Uterus (tissue), 4 donors: ENCODE measurements around the gene NCAPG. TPM values are rescaled to one million over a fixed set of nuclear protein-coding genes. Genes with fewer than 3 reads are reported as not detected.

Experiments used
- DNase-seq, 2 donors: peaks; one replicate each; pipeline ENCODE4 v3.0.0-alpha.2; 2019 to 2020
- H3K27ac ChIP-seq, 2 donors: fragments of 200-600 bp; sonication (generic); 1 replicate in 1 of 2; 2 replicates in 1 of 2; pipeline ENCODE4 v1.5.1; 2016 to 2018
- H3K27me3 ChIP-seq, 2 donors: fragments of 200-600 bp; sonication (generic); one replicate each; pipeline ENCODE4 v1.5.1; 2018 to 2019; ENCODE audit warnings: control low read depth in 1 of 2
- H3K36me3 ChIP-seq, 2 donors: fragments of 200-600 bp; sonication (generic); one replicate each; pipeline ENCODE4 v1.5.1; 2019; ENCODE audit warnings: control low read depth in 1 of 2
- H3K4me1 ChIP-seq, 2 donors: fragments of 200-600 bp; sonication (generic); one replicate each; pipeline ENCODE4 v1.5.1; 2018 to 2019; ENCODE audit warnings: control low read depth in 1 of 2
- H3K4me3 ChIP-seq, 2 donors: fragments of 200-600 bp; sonication (generic); 1 replicate in 1 of 2; 2 replicates in 1 of 2; pipeline ENCODE4 v1.5.1; 2018 to 2019; ENCODE audit warnings: mild to moderate bottlenecking in 1 of 2
- H3K9me3 ChIP-seq, 2 donors: fragments of 200-600 bp; sonication (generic); one replicate each; pipeline ENCODE4 v1.5.1; 2019; ENCODE audit warnings: control low read depth in 1 of 2
- CTCF ChIP-seq, 4 experiments: fragments of 200-600 bp in 2 of 4; fragments of 450-650 bp in 2 of 4; sonication (generic) in 2 of 4; IDR thresholded peaks; one replicate each; pipeline ENCODE4 v1.5.1; 2016 to 2019; ENCODE audit warnings: antibody characterized with exemption in 4 of 4, mild to moderate bottlenecking in 2 of 4, moderate library complexity in 1 of 4
- POLR2A ChIP-seq, 2 donors: fragments of 450-650 bp; IDR thresholded peaks; one replicate each; pipeline ENCODE4 v1.6.1; 2016; ENCODE audit warnings: antibody characterized with exemption in 2 of 2, mild to moderate bottlenecking in 1 of 2, moderate library complexity in 1 of 2
- intact Hi-C: fragments of 100-400 bp; cut with DNase I; formaldehyde crosslinking; loops from one replicate; pipeline ENCODE4 v1.15.1; 2023; ENCODE audit warnings: low total_unique reads
- total RNA-seq, 4 donors: library from RNA; depleted of rRNA in 3 of 4; stranded (reverse); fragments of >200 nt in 3 of 4; gene quantifications; one replicate each; pipeline versions ENCODE4 v1.1.0 to v1.2.4, GENCODE V29; 2014 to 2023
- donor health status: DM: yes; HTN: yes; CAD: no.

Gene NCAPG
- total RNA-seq, 4 donors from 2014 or later = 2.9 to 36.2 TPM; not detected in 2

- H3K36me3 ChIP-seq = no peaks in the 10 kb centered on the region
- DNase-seq = no peak
- no peak overlapping the region for H3K27ac ChIP-seq
- TF ChIP-seq CTCF (IDR thresholded peaks at IDR 0.05) = no peak
- no peak for TF ChIP-seq POLR2A (IDR thresholded peaks at IDR 0.05)
- H3K27me3 ChIP-seq = no peaks in the 10 kb centered on the region
- H3K9me3 ChIP-seq = no peaks in the 10 kb centered on the region
- H3K4me3 ChIP-seq = no peak overlapping the region
- H3K4me1 ChIP-seq = no peaks in the 10 kb centered on the region
- intact Hi-C loops = no loop called here
Observed at GRCh38 chr4:17867276-17867675, 56.5 kb downstream of the NCAPG start.

- H3K9me3 ChIP-seq = no peaks in the 10 kb centered on the region
- intact Hi-C loops = no loop called here
- H3K27ac ChIP-seq = no peak overlapping the region
- no peak overlapping the region for H3K4me3 ChIP-seq
- H3K27me3 ChIP-seq = no peaks in the 10 kb centered on the region
- no peak for TF ChIP-seq POLR2A (IDR thresholded peaks at IDR 0.05)
- TF ChIP-seq CTCF (IDR thresholded peaks at IDR 0.05) = no peak
- DNase-seq = no peak
- H3K36me3 ChIP-seq = no peaks in the 10 kb centered on the region
- H3K4me1 ChIP-seq = no peaks in the 10 kb centered on the region
Observed at GRCh38 chr4:17869327-17869726, 58.5 kb downstream of the NCAPG start.

GRCh38 chr4:17875402-17876070 lies 64.8 kb downstream of the NCAPG start:
- Histone ChIP-seq H3K27me3 (no peaks in the 10 kb centered on the region), H3K4me3 (no peak overlapping the region), H3K9me3 (no peaks in the 10 kb centered on the region), H3K4me1 (no peaks in the 10 kb centered on the region), H3K27ac (no peak overlapping the region), H3K36me3 (no peaks in the 10 kb centered on the region)
- TF ChIP-seq POLR2A (IDR thresholded peaks at IDR 0.05) = no peak
- TF ChIP-seq CTCF (IDR thresholded peaks at IDR 0.05) = no peak
- no peak for DNase-seq
- intact Hi-C loops = no loop called here

- Histone ChIP-seq H3K27me3 (no peaks in the 10 kb centered on the region), H3K36me3 (no peaks in the 10 kb centered on the region), H3K4me1 (no peaks in the 10 kb centered on the region), H3K4me3 (no peak overlapping the region), H3K9me3 (no peaks in the 10 kb centered on the region), H3K27ac (no peak overlapping the region)
- no peak for DNase-seq
- TF ChIP-seq CTCF (IDR thresholded peaks at IDR 0.05) = no peak
- no peak for TF ChIP-seq POLR2A (IDR thresholded peaks at IDR 0.05)
- intact Hi-C loops = no loop called here
Observed at GRCh38 chr4:17876943-17877342, 66.2 kb downstream of the NCAPG start.

GRCh38 chr4:17877661-17878060 lies 66.9 kb downstream of the NCAPG start:
- no peak overlapping the region for H3K27ac ChIP-seq
- H3K9me3 ChIP-seq = no peaks in the 10 kb centered on the region
- no peaks in the 10 kb centered on the region for H3K36me3 ChIP-seq
- intact Hi-C loops = no loop called here
- TF ChIP-seq CTCF (IDR thresholded peaks at IDR 0.05) (no peak), POLR2A (IDR thresholded peaks at IDR 0.05) (no peak)
- no peak for DNase-seq
- H3K27me3 ChIP-seq = no peaks in the 10 kb centered on the region
- no peaks in the 10 kb centered on the region for H3K4me1 ChIP-seq
- no peak overlapping the region for H3K4me3 ChIP-seq
